ENCODE results near the gene FGFR4. TPM values are rescaled to one million over a fixed set of nuclear protein-coding genes. Genes with fewer than 3 reads are reported as not detected.

The FGFR4 gene
- total and polyA plus RNA-seq, 2 experiments from 2014 or later, result 43.4 to 150 TPM

GRCh38 chr5:177080265-177080664, 6.5 kb upstream of the FGFR4 start:
- Mint-ChIP-seq H3K4me1 (peaks cover 9% of the 10 kb centered on the region), H3K27me3 (ENCODE audit: insufficient read depth, low read depth, poor library complexity) (no peaks in the 10 kb centered on the region)

More at GRCh38 chr5:177080265-177080664, 6.5 kb upstream of the FGFR4 start:
- Histone ChIP-seq H3K4me3 (no peak overlapping the region), H3K4me2 (no peak overlapping the region), H3K9me2 (ENCODE audit: insufficient read depth) (no peaks in the 10 kb centered on the region), H3K79me2 (replicated peaks; ENCODE audit: insufficient read depth) (no peaks in the 10 kb centered on the region), H3K4me1 (ENCODE audit: insufficient read depth) (peaks cover 10% of the 10 kb centered on the region; the same call in 1 of the 2 replicates), H3K27ac (ENCODE audit: low read depth) (no peak overlapping the region), H4K20me1 (replicated peaks; ENCODE audit: insufficient read depth) (no peaks in the 10 kb centered on the region), H3K36me3 (ENCODE audit: insufficient read depth) (no peaks in the 10 kb centered on the region), H2AFZ (no peak overlapping the region), H3F3A (replicated peaks; ENCODE audit: low read depth) (peaks cover 6% of the 10 kb centered on the region), H3K27me3 (ENCODE audit: insufficient read depth) (no peaks in the 10 kb centered on the region)
- ATAC-seq (no peak), DNase-seq (ENCODE audit: low spot score) (no peak)
- Mint-ChIP-seq H3K27ac (no peak overlapping the region), H3K4me3 (no peak overlapping the region), H3K9me3 (no peaks in the 10 kb centered on the region), H3K36me3 (ENCODE audit: low read depth) (no peaks in the 10 kb centered on the region; the same call in 2 of the 3 replicates)
- TF ChIP-seq STAT1 (IDR thresholded peaks at IDR 0.05; ENCODE audit: unreplicated experiment) (no peak), CTCF (conservative IDR thresholded peaks at IDR 0.05; ENCODE audit: low read depth in 2 of 2) (no peak), NANOG (IDR thresholded peaks at IDR 0.05; ENCODE audit: borderline replicate concordance) (no peak), ETS1 (IDR thresholded peaks at IDR 0.05) (no peak), ZNF114 (CRISPR knock-in tag; IDR thresholded peaks at IDR 0.05) (no peak), CREB1 (CRISPR knock-in tag; IDR thresholded peaks at IDR 0.05; ENCODE audit: low read depth) (no peak), EZH2 (IDR thresholded peaks at IDR 0.05; ENCODE audit: low read depth, unreplicated experiment) (no peak), JUNB (IDR thresholded peaks at IDR 0.05; ENCODE audit: unreplicated experiment) (no peak), ZNF462 (CRISPR knock-in tag; IDR thresholded peaks at IDR 0.05) (no peak)

Data from GM23338 (cell line).